ENCODE measurements around the gene SNX13.

The SNX13 gene

GRCh38 chr7:17940302-17940883, at the start of gene SNX13:
TSS of gene SNX13 (minus strand) at chr7:17940494. CDS start at chr7:17940295, 199 bp downstream.
- peak; percentile 53 to 94 (median 87) for DNase-seq

- no peak for DNase-seq
Observed at GRCh38 chr7:17989546-17989945, 49.3 kb upstream of the SNX13 start.

GRCh38 chr7:17988858-17989257, 48.6 kb upstream of the SNX13 start:
- no peak for DNase-seq

- no peak for DNase-seq
Observed at GRCh38 chr7:17988141-17988540, 47.8 kb upstream of the SNX13 start.

- DNase-seq, result no peak
Observed at GRCh38 chr7:17986851-17987250, 46.6 kb upstream of the SNX13 start.

- no peak for DNase-seq
Observed at GRCh38 chr7:17985473-17986239, 45.4 kb upstream of the SNX13 start.

- DNase-seq, result no peak
Observed at GRCh38 chr7:17984288-17984687, 44.0 kb upstream of the SNX13 start.

- no peak for DNase-seq
Observed at GRCh38 chr7:17983221-17984062, 43.1 kb upstream of the SNX13 start.

- no peak for DNase-seq
Observed at GRCh38 chr7:17976952-17977351, 36.7 kb upstream of the SNX13 start.

- DNase-seq, result no peak
Observed at GRCh38 chr7:17971411-17971810, 31.1 kb upstream of the SNX13 start.

- DNase-seq, result no peak
Observed at GRCh38 chr7:17968791-17969715, 28.8 kb upstream of the SNX13 start.

GRCh38 chr7:17966706-17967105, 26.4 kb upstream of the SNX13 start:
- DNase-seq, result no peak

GRCh38 chr7:17965603-17966002, 25.3 kb upstream of the SNX13 start:
- no peak for DNase-seq

GRCh38 chr7:17963281-17963680, 23.0 kb upstream of the SNX13 start:
- DNase-seq, result no peak

- DNase-seq, result no peak
Observed at GRCh38 chr7:17962652-17963051, 22.4 kb upstream of the SNX13 start.

- DNase-seq, result no peak
Observed at GRCh38 chr7:17957871-17958270, 17.6 kb upstream of the SNX13 start.

- no peak for DNase-seq
Observed at GRCh38 chr7:17952387-17952786, 12.1 kb upstream of the SNX13 start.

GRCh38 chr7:17951742-17952254, 11.5 kb upstream of the SNX13 start:
- no peak for DNase-seq

GRCh38 chr7:17948526-17949238, 8.4 kb upstream of the SNX13 start:
- no peak for DNase-seq

- peak in 2 of 58 donors; percentile 32 to 68 for DNase-seq
Observed at GRCh38 chr7:17947620-17948019, 7.3 kb upstream of the SNX13 start.
